GM19324 (cell line): ENCODE data around the gene ASB9.
"Not testable (repeated sequence)": the region's sequence is repeated elsewhere in the genome, so short reads cannot be mapped to it uniquely, and the experiment has no call there.

Source experiments
- ATAC-seq: cut with Tn5 transposase; IDR thresholded peaks from one replicate; pipeline ENCODE4 v1.9.1; 2021; ENCODE audit warnings: mild to moderate bottlenecking, moderate library complexity; ENCODE audit not compliant: unreplicated experiment, low FRiP score

Gene ASB9

GRCh38 chrX:15242899-15243555 is 26.9 kb downstream of the ASB9 start:
- no peak for ATAC-seq

GRCh38 chrX:15241301-15241700 is 28.6 kb downstream of the ASB9 start:
- no peak for ATAC-seq

- ATAC-seq: no peak
Measured at GRCh38 chrX:15240414-15240813, 29.5 kb downstream of the ASB9 start.

- ATAC-seq: no peak
Measured at GRCh38 chrX:15236146-15236545, 33.7 kb downstream of the ASB9 start.

- no peak for ATAC-seq
Measured at GRCh38 chrX:15235001-15235400, 34.9 kb downstream of the ASB9 start.

GRCh38 chrX:15233416-15234015 is 36.4 kb downstream of the ASB9 start:
- ATAC-seq: no peak

GRCh38 chrX:15224747-15225146 is 45.1 kb downstream of the ASB9 start:
- no peak for ATAC-seq

- no peak for ATAC-seq
Measured at GRCh38 chrX:15221321-15221720, 48.6 kb downstream of the ASB9 start.

- ATAC-seq: no peak
Measured at GRCh38 chrX:15217161-15217560, 52.7 kb downstream of the ASB9 start.

GRCh38 chrX:15216280-15216679 is 53.6 kb downstream of the ASB9 start:
- no peak for ATAC-seq

GRCh38 chrX:15215366-15215765 is 54.5 kb downstream of the ASB9 start:
- ATAC-seq: no peak

GRCh38 chrX:15214588-15214987 is 55.3 kb downstream of the ASB9 start:
- ATAC-seq: no peak

GRCh38 chrX:15209096-15209495 is 60.8 kb downstream of the ASB9 start:
- no peak for ATAC-seq

- ATAC-seq: no peak
Measured at GRCh38 chrX:15207994-15208393, 61.9 kb downstream of the ASB9 start.

GRCh38 chrX:15207384-15207783 is 62.5 kb downstream of the ASB9 start:
- no peak for ATAC-seq

GRCh38 chrX:15206306-15206705 is 63.6 kb downstream of the ASB9 start:
- ATAC-seq: no peak

- peak; percentile 73 for ATAC-seq
Measured at GRCh38 chrX:15204130-15204751, 65.6 kb downstream of the ASB9 start.

GRCh38 chrX:15203694-15204093 is 66.2 kb downstream of the ASB9 start:
- no peak for ATAC-seq

- no peak for ATAC-seq
Measured at GRCh38 chrX:15202454-15203177, 67.3 kb downstream of the ASB9 start.

- ATAC-seq: no peak
Measured at GRCh38 chrX:15200871-15201270, 69.0 kb downstream of the ASB9 start.

- ATAC-seq: not testable (repeated sequence)
Measured at GRCh38 chrX:15198608-15199202, 71.2 kb downstream of the ASB9 start.
